A549 (cell line): ENCODE measurements around the gene RHOBTB1. TPM values are rescaled to one million over a fixed set of nuclear protein-coding genes. Genes with fewer than 3 reads are reported as not detected.

Source experiments
- ATAC-seq, 2 experiments: fragments of 200-7000 bp in 1 of 2; fragments of >200 bp in 1 of 2; cut with Nextera tagmentation in 1 of 2; cut with Tn5 transposase in 1 of 2; 3 replicates each; pipeline versions ENCODE4 v1.8.0 to v1.9.1; 2018 to 2020; ENCODE audit warnings: mild to moderate bottlenecking in 1 of 2, moderate library complexity in 1 of 2
- CTCF ChIA-PET: fragments of 300-600 bp; sonication (Branson Sonifier 250); formaldehyde crosslinking; extraction: SDS; loops from one replicate; lab custom pipeline; 2021; ENCODE audit warnings: antibody characterized with exemption, inconsistent platforms; lab: Yijun Ruan, JAX
- POLR2A ChIA-PET: fragments of 350-600 bp; formaldehyde crosslinking; extraction: SDS; loops from one replicate; lab custom pipeline; 2021; ENCODE audit warnings: antibody characterized with exemption, inconsistent platforms; lab: Yijun Ruan, JAX
- DNase-seq, 2 experiments: peaks; one replicate each; pipeline versions ENCODE4 v3.0.0 to v3.0.0-alpha.2; 2011 to 2016; ENCODE audit warnings: low read depth in 1 of 2, low spot score in 1 of 2
- FAIRE-seq: peaks from 2 replicates; lab custom pipeline; 2011; peaks lifted over from hg19 to GRCh38; lab: Jason Lieb, UNC
- H3K27ac ChIP-seq, 2 experiments: fragments of >200 bp; sonication (Bioruptor Twin); formaldehyde crosslinking; 3 replicates each; pipeline ENCODE4 v1.5.1; 2016 to 2017
- H3K4me1 ChIP-seq: fragments of >200 bp; sonication (Bioruptor Twin); formaldehyde crosslinking; 3 replicates; pipeline ENCODE4 v1.6.1; 2016
- H3K4me2 ChIP-seq: fragments of >200 bp; sonication (Bioruptor Twin); formaldehyde crosslinking; 3 replicates; pipeline ENCODE4 v1.6.1; 2016
- H3K4me3 ChIP-seq: fragments of >200 bp; sonication (Bioruptor Twin); formaldehyde crosslinking; 3 replicates; pipeline ENCODE4 v1.5.1; 2016
- H3K9me3 ChIP-seq: fragments of >200 bp; sonication (Bioruptor Twin); formaldehyde crosslinking; 3 replicates; pipeline ENCODE4 v1.6.1; 2016
- CBX8 ChIP-seq: fragments of 200-600 bp; sonication (generic); IDR thresholded peaks from 2 replicates; pipeline ENCODE4 v1.6.1; 2016
- E2F6 ChIP-seq: IDR thresholded peaks from 2 replicates; pipeline ENCODE4 v1.6.1; 2012; ENCODE audit warnings: low read depth, borderline replicate concordance
- EHF ChIP-seq: fragments of 250-450 bp; sonication (Bioruptor Pico); IDR thresholded peaks from 2 replicates; pipeline ENCODE4 v1.5.0; 2020; ENCODE audit warnings: mild to moderate bottlenecking
- EHMT2 ChIP-seq: fragments of 200-600 bp; sonication (generic); IDR thresholded peaks from 2 replicates; pipeline ENCODE4 v1.6.1; 2016; ENCODE audit warnings: antibody characterized with exemption, low read depth, mild to moderate bottlenecking, moderate library complexity
- ESRRA ChIP-seq: fragments of 150-350 bp; IDR thresholded peaks from 2 replicates; pipeline ENCODE4 v1.6.1; 2014; ENCODE audit warnings: mild to moderate bottlenecking, low read length, borderline replicate concordance
- GATA3 ChIP-seq: IDR thresholded peaks from 2 replicates; pipeline ENCODE4 v1.6.1; 2012; ENCODE audit warnings: borderline replicate concordance
- HEYL ChIP-seq: fragments of 250-450 bp; sonication (Bioruptor Pico); IDR thresholded peaks from 2 replicates; pipeline ENCODE4 v1.8.0; 2021; ENCODE audit warnings: mild to moderate bottlenecking, moderate library complexity
- HOXA7 ChIP-seq: fragments of 250-450 bp; sonication (Bioruptor Pico); IDR thresholded peaks from 2 replicates; pipeline ENCODE4 v1.5.0; 2020; ENCODE audit warnings: mild to moderate bottlenecking, moderate library complexity
- HOXB13 ChIP-seq: fragments of 250-450 bp; sonication (Bioruptor Pico); IDR thresholded peaks from 2 replicates; pipeline ENCODE4 v1.5.0; 2020; ENCODE audit warnings: low read depth, mild to moderate bottlenecking, moderate library complexity
- JUN ChIP-seq, 2 experiments: fragments of >200 bp; sonication (Bioruptor Twin); formaldehyde crosslinking; IDR thresholded peaks; 2 replicates in 1 of 2; 3 replicates in 1 of 2; pipeline ENCODE4 v1.6.1; 2016 to 2017
- KDM5A ChIP-seq: fragments of 200-600 bp; sonication (generic); IDR thresholded peaks from 2 replicates; pipeline ENCODE4 v1.6.1; 2016; ENCODE audit warnings: antibody characterized with exemption, mild to moderate bottlenecking
- MAFK ChIP-seq: fragments of 450-650 bp; IDR thresholded peaks from 2 replicates; pipeline ENCODE4 v1.6.1; 2014; ENCODE audit not compliant: partially characterized antibody
- MYC ChIP-seq: IDR thresholded peaks from 2 replicates; pipeline ENCODE4 v1.6.1; 2012; ENCODE audit warnings: mild to moderate bottlenecking, inconsistent platforms, low read length, improper control_type of control experiment, borderline replicate concordance
- NFE2L2 ChIP-seq: fragments of 150-350 bp; conservative IDR thresholded peaks from 2 replicates; pipeline ENCODE4 v1.6.1; 2014; ENCODE audit warnings: low read length
- NR3C1 ChIP-seq: fragments of >200 bp; sonication (Bioruptor Twin); formaldehyde crosslinking; IDR thresholded peaks from 3 replicates; pipeline ENCODE4 v1.6.1; 2017
- PHF8 ChIP-seq: fragments of 200-600 bp; sonication (generic); IDR thresholded peaks from 2 replicates; pipeline ENCODE4 v1.6.1; 2016; ENCODE audit warnings: low read depth, mild to moderate bottlenecking, antibody characterized with exemption, moderate library complexity, borderline replicate concordance
- POLR2A ChIP-seq: IDR thresholded peaks from 2 replicates; pipeline ENCODE4 v1.6.1; 2012; ENCODE audit warnings: mild to moderate bottlenecking, low read length
- POLR2AphosphoS2 ChIP-seq: conservative IDR thresholded peaks from 2 replicates; pipeline ENCODE4 v1.6.1; 2012; ENCODE audit warnings: low read length, improper control_type of control experiment, inconsistent platforms
- RCOR1 ChIP-seq: fragments of 150-350 bp; IDR thresholded peaks from 2 replicates; pipeline ENCODE4 v1.6.1; 2014; ENCODE audit warnings: antibody characterized with exemption, low read length, low read depth
- RFX5 ChIP-seq: fragments of 450-650 bp; IDR thresholded peaks from 2 replicates; pipeline ENCODE4 v1.7.1; 2014; ENCODE audit warnings: antibody characterized with exemption, mild to moderate bottlenecking, moderate library complexity
- TP53 ChIP-seq: fragments of 250-450 bp; sonication (Bioruptor Pico); IDR thresholded peaks from 2 replicates; pipeline ENCODE4 v1.5.0; 2021; ENCODE audit warnings: mild to moderate bottlenecking, moderate library complexity
- ZSCAN20 ChIP-seq: fragments of 250-450 bp; sonication (Bioruptor Pico); IDR thresholded peaks from 2 replicates; pipeline ENCODE4 v1.8.0; 2022; ENCODE audit warnings: mild to moderate bottlenecking, moderate library complexity
- WGBS: methylation state at CpG from one replicate; pipeline ENCODE4 v1.1.6; 2017; ENCODE audit errors: missing lambda C conversion rate; 5-methylcytosine and 5-hydroxymethylcytosine counted together
- polyA plus RNA-seq, 4 experiments: library from polyadenylated mRNA; depleted of rRNA in 3 of 4; stranded (reverse); fragments of >200 nt; fragmentation: RNase III in 1 of 4; extraction: RNeasy Plus Mini Kit Qiagen cat#74134 plus additional on column Dnase treatment in 1 of 4; gene quantifications; 2 replicates in 3 of 4; 3 replicates in 1 of 4; pipeline ENCODE4 v1.2.3, GENCODE V29; 2011 to 2017
- TF ChIP-seq, protein P1 (sequence below): fragments of 250-450 bp; sonication (Bioruptor Pico); IDR thresholded peaks from 2 replicates; pipeline ENCODE4 v1.5.0; 2020; ENCODE audit warnings: low read depth, mild to moderate bottlenecking, moderate library complexity
- TF ChIP-seq, protein P2 (sequence below): fragments of 450-650 bp; IDR thresholded peaks from 2 replicates; pipeline ENCODE4 v1.6.1; 2014; ENCODE audit warnings: antibody characterized with exemption
- TF ChIP-seq, protein P3 (sequence below): IDR thresholded peaks from 2 replicates; pipeline ENCODE4 v1.6.1; 2012
- TF ChIP-seq, protein P4 (sequence below): fragments of >200 bp; sonication (Bioruptor Twin); formaldehyde crosslinking; IDR thresholded peaks from 3 replicates; pipeline ENCODE4 v1.6.1; 2016

The RHOBTB1 gene
- polyA plus RNA-seq, 2 of the 4 experiments (the other 2 are of a cell fraction): 6.6 to 24.7 TPM

DNA sequence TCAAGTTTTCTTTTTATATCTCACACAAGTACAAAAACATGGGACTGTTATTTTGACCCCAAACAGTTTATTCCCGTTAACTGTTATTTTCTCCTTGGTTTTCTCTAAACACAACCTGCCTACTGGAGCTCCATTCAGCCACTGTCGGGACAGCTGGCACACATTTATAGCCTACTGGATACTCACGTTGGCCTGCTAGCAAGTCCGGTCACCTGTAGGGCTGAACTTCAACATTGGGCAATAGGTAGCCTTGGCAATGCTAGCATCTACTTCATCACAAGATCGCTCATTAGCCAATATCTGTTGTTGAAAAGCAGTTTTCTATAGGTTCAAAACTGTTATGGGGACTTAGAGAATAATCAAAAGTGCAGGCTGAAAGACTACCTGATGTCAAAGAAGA lies 32.3 kb downstream of the RHOBTB1 start:
- CTCF ChIA-PET: no interaction called here
- no peak for FAIRE-seq

DNA sequence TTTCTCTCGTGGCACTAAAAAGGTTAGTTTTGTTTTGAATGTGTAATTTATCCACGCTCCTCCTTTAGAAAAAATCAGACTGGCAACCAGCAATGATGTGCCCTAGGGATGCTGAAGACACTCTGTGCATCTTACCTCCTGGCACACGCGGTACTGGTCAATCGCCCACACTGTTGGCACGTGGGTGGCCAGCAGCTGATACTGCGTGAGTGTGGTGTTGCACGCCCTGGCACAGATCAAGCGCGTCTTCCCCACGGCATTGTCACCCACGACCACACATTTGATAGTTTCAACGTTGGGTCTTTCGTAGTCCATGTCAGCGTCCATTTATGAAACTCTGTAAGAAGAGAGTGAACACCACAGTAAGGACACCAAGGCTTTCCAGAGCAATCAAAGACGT lies 32.8 kb downstream of the RHOBTB1 start:
- ATAC-seq (no peak), DNase-seq (no peak), FAIRE-seq (no peak)
- no peak overlapping the region for H3K4me3 ChIP-seq
- ChIA-PET CTCF (no interaction called here), POLR2A (no interaction called here)
- no peak overlapping the region for H3K4me2 ChIP-seq
- H3K9me3 ChIP-seq: peaks cover 7% of the 10 kb centered on the region; the same call in 2 of the 3 replicates
- TF ChIP-seq EHMT2: no peak
- no peak for TF ChIP-seq HEYL (CRISPR knock-in tag)
- TF ChIP-seq, protein P1, sequence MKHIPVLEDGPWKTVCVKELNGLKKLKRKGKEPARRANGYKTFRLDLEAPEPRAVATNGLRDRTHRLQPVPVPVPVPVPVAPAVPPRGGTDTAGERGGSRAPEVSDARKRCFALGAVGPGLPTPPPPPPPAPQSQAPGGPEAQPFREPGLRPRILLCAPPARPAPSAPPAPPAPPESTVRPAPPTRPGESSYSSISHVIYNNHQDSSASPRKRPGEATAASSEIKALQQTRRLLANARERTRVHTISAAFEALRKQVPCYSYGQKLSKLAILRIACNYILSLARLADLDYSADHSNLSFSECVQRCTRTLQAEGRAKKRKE (CRISPR knock-in tag): no peak
- TF ChIP-seq KDM5A: no peak
- no peak for TF ChIP-seq HOXA7 (CRISPR knock-in tag)
- TF ChIP-seq, protein P2, sequence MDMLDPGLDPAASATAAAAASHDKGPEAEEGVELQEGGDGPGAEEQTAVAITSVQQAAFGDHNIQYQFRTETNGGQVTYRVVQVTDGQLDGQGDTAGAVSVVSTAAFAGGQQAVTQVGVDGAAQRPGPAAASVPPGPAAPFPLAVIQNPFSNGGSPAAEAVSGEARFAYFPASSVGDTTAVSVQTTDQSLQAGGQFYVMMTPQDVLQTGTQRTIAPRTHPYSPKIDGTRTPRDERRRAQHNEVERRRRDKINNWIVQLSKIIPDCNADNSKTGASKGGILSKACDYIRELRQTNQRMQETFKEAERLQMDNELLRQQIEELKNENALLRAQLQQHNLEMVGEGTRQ: no peak
- no peak for TF ChIP-seq TP53
- H3K4me1 ChIP-seq: peaks cover 11% of the 10 kb centered on the region; the same call in 2 of the 3 replicates
- 94% methylated on average over 16 of the region's 16 CpGs for WGBS
- no peak overlapping the region for H3K27ac ChIP-seq

More for the DNA sequence above, 32.3 kb downstream of the RHOBTB1 start:
- POLR2A ChIA-PET: no interaction called here
- H3K4me3 ChIP-seq: no peak overlapping the region
- ATAC-seq: no peak
- peaks cover 4% of the 10 kb centered on the region; the same call in 2 of the 3 replicates for H3K9me3 ChIP-seq
- 97% methylated on average over 5 of the region's 5 CpGs for WGBS
- no peak overlapping the region for H3K27ac ChIP-seq
- no peak for DNase-seq
- TF ChIP-seq POLR2AphosphoS2: no peak
- no peak for TF ChIP-seq MAFK
- no peak for TF ChIP-seq E2F6
- TF ChIP-seq RFX5: no peak
- no peak for TF ChIP-seq HOXA7 (CRISPR knock-in tag)
- no peak for TF ChIP-seq POLR2A
- TF ChIP-seq MYC: no peak
- no peak for TF ChIP-seq PHF8
- TF ChIP-seq ESRRA: no peak
- peaks cover 11% of the 10 kb centered on the region; the same call in 2 of the 3 replicates for H3K4me1 ChIP-seq
- no peak overlapping the region for H3K4me2 ChIP-seq

GRCh38 chr10:60910543-60910942 lies 33.4 kb downstream of the RHOBTB1 start:
- no peak overlapping the region for H3K27ac ChIP-seq
- CTCF ChIA-PET: interaction anchor here (1.1 kb wide), 1 partner anchor 27 kb away, joined by 3 read pairs; no protein-coding TSS in a partner anchor
- peaks cover 7% of the 10 kb centered on the region; the same call in 2 of the 3 replicates for H3K9me3 ChIP-seq
- ATAC-seq (no peak), DNase-seq (no peak), FAIRE-seq (no peak)
- peaks cover 11% of the 10 kb centered on the region; the same call in 2 of the 3 replicates for H3K4me1 ChIP-seq
- H3K4me3 ChIP-seq: no peak overlapping the region
- no peak overlapping the region for H3K4me2 ChIP-seq
- WGBS: 91% methylated on average over 5 of the region's 5 CpGs
- POLR2A ChIA-PET: no interaction called here
- TF ChIP-seq GATA3 (no peak), POLR2AphosphoS2 (no peak), NR3C1 (no peak), EHF (CRISPR knock-in tag) (no peak), HOXB13 (CRISPR knock-in tag) (no peak), CBX8 (no peak), KDM5A (no peak), NFE2L2 (no peak), RCOR1 (no peak), ZSCAN20 (CRISPR knock-in tag) (no peak), ESRRA (no peak), JUN (IDR thresholded peaks at IDR 0.05) (no peak)
- TF ChIP-seq, protein P3, sequence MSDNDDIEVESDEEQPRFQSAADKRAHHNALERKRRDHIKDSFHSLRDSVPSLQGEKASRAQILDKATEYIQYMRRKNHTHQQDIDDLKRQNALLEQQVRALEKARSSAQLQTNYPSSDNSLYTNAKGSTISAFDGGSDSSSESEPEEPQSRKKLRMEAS: no peak
- TF ChIP-seq, protein P2: no peak
- TF ChIP-seq, protein P4, sequence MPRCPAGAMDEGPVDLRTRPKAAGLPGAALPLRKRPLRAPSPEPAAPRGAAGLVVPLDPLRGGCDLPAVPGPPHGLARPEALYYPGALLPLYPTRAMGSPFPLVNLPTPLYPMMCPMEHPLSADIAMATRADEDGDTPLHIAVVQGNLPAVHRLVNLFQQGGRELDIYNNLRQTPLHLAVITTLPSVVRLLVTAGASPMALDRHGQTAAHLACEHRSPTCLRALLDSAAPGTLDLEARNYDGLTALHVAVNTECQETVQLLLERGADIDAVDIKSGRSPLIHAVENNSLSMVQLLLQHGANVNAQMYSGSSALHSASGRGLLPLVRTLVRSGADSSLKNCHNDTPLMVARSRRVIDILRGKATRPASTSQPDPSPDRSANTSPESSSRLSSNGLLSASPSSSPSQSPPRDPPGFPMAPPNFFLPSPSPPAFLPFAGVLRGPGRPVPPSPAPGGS: no peak
